ENCODE data around the gene HMCN2. TPM values are rescaled to one million over a fixed set of nuclear protein-coding genes. Genes with fewer than 3 reads are reported as not detected.

The HMCN2 gene
- total RNA-seq, 6 experiments from 2014 or later, result under 0.01 to 0.05 (median 0.02) TPM; not detected in 3

DNA sequence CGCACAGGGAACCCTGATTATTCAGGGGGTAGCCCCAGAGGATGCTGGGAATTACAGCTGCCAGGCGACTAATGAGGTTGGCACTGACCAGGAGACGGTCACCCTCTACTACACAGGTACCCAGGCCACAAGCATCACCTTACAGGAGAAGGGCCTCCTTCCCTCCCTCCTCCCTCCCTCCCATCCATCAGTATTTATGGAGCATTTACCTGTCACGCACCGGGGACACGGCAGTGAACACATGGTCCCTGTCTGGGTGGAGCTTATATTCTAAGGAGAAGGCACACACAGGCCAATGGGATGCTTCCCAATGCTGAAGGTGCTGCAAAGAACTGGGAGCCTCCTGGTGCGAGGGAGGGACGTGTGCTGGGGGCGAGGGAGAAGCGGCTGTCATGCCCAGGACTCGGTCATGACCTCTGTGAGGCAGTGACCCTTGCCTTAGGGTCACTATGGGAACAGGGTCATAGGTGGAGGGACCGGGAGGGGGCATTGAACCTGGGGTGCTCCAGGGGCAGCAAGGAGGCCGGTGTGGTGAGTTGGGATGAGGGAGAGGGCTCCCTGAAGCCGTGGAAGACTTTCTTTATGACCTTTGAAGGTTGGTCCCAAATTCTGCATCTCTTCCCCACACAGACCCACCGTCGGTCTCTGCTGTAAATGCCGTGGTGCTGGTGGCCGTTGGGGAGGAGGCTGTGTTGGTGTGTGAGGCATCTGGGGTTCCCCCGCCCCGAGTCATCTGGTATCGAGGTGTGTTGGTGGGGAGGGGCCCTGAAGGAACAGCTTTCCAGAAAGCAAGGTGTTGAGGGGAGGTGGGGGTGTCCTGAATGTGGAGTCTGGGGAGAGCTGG lies 41.5 kb downstream of the HMCN2 start:
- peaks cover 43% of the 10 kb centered on the region for H3K27me3 Mint-ChIP-seq (ENCODE audit: insufficient read depth)
- peaks cover 9% of the 10 kb centered on the region for H3K4me1 Mint-ChIP-seq (ENCODE audit: low read depth)
- no peaks in the 10 kb centered on the region for H3K9me3 Mint-ChIP-seq
- TF ChIP-seq, protein P1, sequence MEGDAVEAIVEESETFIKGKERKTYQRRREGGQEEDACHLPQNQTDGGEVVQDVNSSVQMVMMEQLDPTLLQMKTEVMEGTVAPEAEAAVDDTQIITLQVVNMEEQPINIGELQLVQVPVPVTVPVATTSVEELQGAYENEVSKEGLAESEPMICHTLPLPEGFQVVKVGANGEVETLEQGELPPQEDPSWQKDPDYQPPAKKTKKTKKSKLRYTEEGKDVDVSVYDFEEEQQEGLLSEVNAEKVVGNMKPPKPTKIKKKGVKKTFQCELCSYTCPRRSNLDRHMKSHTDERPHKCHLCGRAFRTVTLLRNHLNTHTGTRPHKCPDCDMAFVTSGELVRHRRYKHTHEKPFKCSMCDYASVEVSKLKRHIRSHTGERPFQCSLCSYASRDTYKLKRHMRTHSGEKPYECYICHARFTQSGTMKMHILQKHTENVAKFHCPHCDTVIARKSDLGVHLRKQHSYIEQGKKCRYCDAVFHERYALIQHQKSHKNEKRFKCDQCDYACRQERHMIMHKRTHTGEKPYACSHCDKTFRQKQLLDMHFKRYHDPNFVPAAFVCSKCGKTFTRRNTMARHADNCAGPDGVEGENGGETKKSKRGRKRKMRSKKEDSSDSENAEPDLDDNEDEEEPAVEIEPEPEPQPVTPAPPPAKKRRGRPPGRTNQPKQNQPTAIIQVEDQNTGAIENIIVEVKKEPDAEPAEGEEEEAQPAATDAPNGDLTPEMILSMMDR (IDR thresholded peaks at IDR 0.05), result no peak
- H3K36me3 Mint-ChIP-seq (ENCODE audit: low read depth), result no peaks in the 10 kb centered on the region
- no peak overlapping the region for H3K4me3 Mint-ChIP-seq
- no peak overlapping the region for H3K27ac Mint-ChIP-seq
- no peak for DNase-seq

DNA sequence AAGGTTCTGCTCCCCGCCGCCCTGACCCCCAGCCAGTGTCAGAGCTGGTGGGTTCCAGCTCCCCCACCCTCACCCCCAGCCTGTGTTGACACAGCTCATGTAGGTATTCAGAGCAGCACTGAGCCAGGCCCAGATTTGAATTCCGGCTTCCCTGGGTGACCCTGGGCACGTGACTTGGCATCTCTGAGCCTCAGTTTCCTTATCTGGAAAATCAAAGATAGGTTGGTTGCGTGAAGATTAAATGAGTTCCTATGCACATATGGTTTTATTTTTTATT lies 42.0 kb downstream of the HMCN2 start:
- H3K27me3 Mint-ChIP-seq (ENCODE audit: insufficient read depth), result peaks cover 46% of the 10 kb centered on the region
- no peak overlapping the region for H3K4me3 Mint-ChIP-seq
- no peaks in the 10 kb centered on the region for H3K9me3 Mint-ChIP-seq
- H3K27ac Mint-ChIP-seq, result no peak overlapping the region
- H3K36me3 Mint-ChIP-seq (ENCODE audit: low read depth), result no peaks in the 10 kb centered on the region
- DNase-seq, result no peak
- H3K4me1 Mint-ChIP-seq (ENCODE audit: low read depth), result peaks cover 9% of the 10 kb centered on the region
- TF ChIP-seq, protein P1 (IDR thresholded peaks at IDR 0.05), result no peak

DNA sequence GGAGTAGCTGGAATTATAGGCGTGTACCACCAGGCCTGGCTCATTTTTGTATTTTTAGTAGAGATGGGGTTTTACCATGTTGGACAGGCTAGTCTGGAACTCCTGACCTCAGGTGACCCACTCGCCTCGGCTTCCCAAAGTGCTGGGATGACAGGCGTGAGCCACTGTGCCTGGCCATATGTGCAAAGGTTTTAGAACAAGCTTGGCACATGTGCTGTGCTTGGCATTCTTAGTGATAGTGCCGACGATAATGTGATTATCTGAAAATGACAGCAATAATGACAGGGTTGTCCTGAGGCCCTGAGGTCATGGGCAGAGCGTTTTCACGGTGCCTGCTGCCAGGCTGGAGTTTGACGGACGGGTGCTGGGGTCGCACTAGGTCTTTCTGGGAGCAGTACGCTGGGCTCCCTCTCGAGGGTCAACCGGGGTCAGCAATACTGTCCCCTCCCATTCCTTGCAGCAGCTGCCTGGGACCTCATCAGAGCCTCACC lies 42.6 kb downstream of the HMCN2 start:
- TF ChIP-seq, protein P1 (IDR thresholded peaks at IDR 0.05), result no peak
- DNase-seq, result no peak
- Mint-ChIP-seq H3K4me3 (no peak overlapping the region), H3K27me3 (ENCODE audit: insufficient read depth) (peaks cover 43% of the 10 kb centered on the region), H3K4me1 (ENCODE audit: low read depth) (peaks cover 9% of the 10 kb centered on the region), H3K36me3 (ENCODE audit: low read depth) (no peaks in the 10 kb centered on the region), H3K27ac (no peak overlapping the region), H3K9me3 (no peaks in the 10 kb centered on the region)

DNA sequence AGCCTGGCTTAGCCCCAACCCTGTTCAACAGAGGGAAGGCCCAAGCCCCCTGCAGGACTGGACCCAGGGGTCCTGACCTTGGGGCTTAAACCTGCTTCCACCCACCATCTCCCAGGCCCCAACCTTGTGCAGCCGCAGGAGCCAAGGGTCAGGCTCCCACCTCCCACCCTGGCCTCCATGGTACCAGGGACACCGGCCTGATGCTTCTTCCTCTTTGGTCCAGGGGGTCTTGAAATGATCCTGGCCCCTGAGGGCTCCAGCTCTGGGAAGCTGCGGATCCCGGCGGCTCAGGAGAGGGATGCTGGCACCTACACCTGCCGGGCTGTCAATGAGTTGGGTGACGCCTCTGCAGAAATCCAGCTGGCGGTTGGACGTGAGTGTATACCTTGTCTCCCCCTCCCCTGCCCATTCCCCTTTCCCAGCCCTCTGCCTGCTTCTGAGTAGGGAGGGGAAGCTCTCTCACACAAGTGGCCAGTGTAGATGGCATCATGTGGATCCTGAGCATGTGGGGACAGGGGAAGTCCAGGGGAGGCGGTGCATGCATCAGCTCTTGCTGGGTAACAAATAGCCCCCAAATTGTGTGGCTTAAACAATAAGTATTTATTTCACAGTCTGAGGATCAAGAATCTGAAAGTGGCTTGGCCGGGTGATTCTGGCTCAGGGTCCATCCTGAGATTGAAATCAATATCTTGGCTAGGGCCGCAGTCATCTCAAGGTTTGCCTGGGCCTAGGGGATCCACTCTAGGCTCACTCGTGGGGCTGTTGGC lies 44.3 kb downstream of the HMCN2 start:
- Mint-ChIP-seq H3K27me3 (ENCODE audit: insufficient read depth) (peaks cover 36% of the 10 kb centered on the region), H3K36me3 (ENCODE audit: low read depth) (no peaks in the 10 kb centered on the region), H3K4me1 (ENCODE audit: low read depth) (no peaks in the 10 kb centered on the region), H3K27ac (no peak overlapping the region), H3K4me3 (no peak overlapping the region), H3K9me3 (no peaks in the 10 kb centered on the region)
- TF ChIP-seq, protein P1 (IDR thresholded peaks at IDR 0.05), result no peak
- DNase-seq, result no peak

DNA sequence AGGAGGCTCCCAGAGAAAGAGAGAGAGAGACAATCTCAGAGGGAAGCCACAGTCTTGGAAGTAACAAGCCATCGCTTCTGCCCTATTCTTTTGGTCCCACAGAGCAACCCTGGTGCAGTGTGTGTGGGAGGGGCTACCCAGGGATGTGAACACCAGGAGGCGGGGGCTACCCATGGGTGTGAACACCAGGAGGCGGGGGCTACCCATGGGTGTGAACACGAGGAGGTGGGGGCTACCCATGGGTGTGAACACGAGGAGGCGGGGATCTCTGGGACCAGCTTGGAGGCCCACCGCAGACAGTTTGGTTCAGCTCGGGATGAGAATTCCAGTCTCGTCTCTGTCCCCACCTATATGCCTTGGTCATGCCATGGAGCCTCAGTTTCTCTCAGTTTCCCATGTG lies 44.9 kb downstream of the HMCN2 start:
- TF ChIP-seq, protein P1 (IDR thresholded peaks at IDR 0.05), result no peak
- peaks cover 30% of the 10 kb centered on the region for H3K27me3 Mint-ChIP-seq (ENCODE audit: insufficient read depth)
- H3K36me3 Mint-ChIP-seq (ENCODE audit: low read depth), result no peaks in the 10 kb centered on the region
- DNase-seq, result no peak
- H3K4me1 Mint-ChIP-seq (ENCODE audit: low read depth), result no peaks in the 10 kb centered on the region
- H3K4me3 Mint-ChIP-seq, result no peak overlapping the region
- no peak overlapping the region for H3K27ac Mint-ChIP-seq
- H3K9me3 Mint-ChIP-seq, result no peaks in the 10 kb centered on the region
